Calu3 (cell line): ENCODE results near the gene SANBR. TPM values are rescaled to one million over a fixed set of nuclear protein-coding genes. Genes with fewer than 3 reads are reported as not detected.
"Not testable (repeated sequence)": the region's sequence is repeated elsewhere in the genome, so short reads cannot be mapped to it uniquely, and the experiment has no call there.

Experiments used
- BruUV-seq: library from RNA; stranded (reverse); fragments of 400-500 nt; replicated peaks from 2 replicates; lab custom pipeline; 2021; lab: Mats Ljungman, UMichigan
- CTCF ChIA-PET: fragments of 300-600 bp; sonication (Branson Sonifier 250); formaldehyde crosslinking; loops from one replicate; lab custom pipeline; 2022; ENCODE audit warnings: antibody characterized with exemption; lab: Charles Lee
- DNase-seq: peaks from one replicate; pipeline ENCODE4 v3.0.0; 2022
- H3K27ac Mint-ChIP-seq: one replicate; pipeline ENCODE4 v1.8.0; 2022; ENCODE audit warnings: mixed read lengths; ENCODE audit not compliant: unreplicated experiment
- H3K27me3 Mint-ChIP-seq: one replicate; pipeline ENCODE4 v1.8.0; 2022; ENCODE audit warnings: mixed read lengths; ENCODE audit not compliant: unreplicated experiment
- H3K36me3 Mint-ChIP-seq: one replicate; pipeline ENCODE4 v1.8.0; 2022; ENCODE audit warnings: mild to moderate bottlenecking, moderate library complexity, mixed read lengths; ENCODE audit not compliant: insufficient read depth, unreplicated experiment
- H3K4me1 Mint-ChIP-seq: one replicate; pipeline ENCODE4 v1.8.0; 2022; ENCODE audit warnings: mild to moderate bottlenecking, low read depth, mixed read lengths; ENCODE audit not compliant: unreplicated experiment
- H3K4me3 Mint-ChIP-seq: one replicate; pipeline ENCODE4 v1.8.0; 2022; ENCODE audit warnings: mild to moderate bottlenecking, low read depth, moderate library complexity, mixed read lengths; ENCODE audit not compliant: unreplicated experiment
- H3K9me3 Mint-ChIP-seq: one replicate; pipeline ENCODE4 v1.8.0; 2022; ENCODE audit warnings: low read depth, mixed read lengths; ENCODE audit not compliant: unreplicated experiment
- CTCF ChIP-seq: fragments of 200-600 bp; IDR thresholded peaks from one replicate; pipeline ENCODE4 v1.8.0; 2022; ENCODE audit warnings: antibody characterized with exemption; ENCODE audit not compliant: unreplicated experiment
- intact Hi-C: fragments of 100-400 bp; cut with micrococcal nuclease; formaldehyde crosslinking; loops from one replicate; pipeline ENCODE4 v1.10.0; 2022; ENCODE audit not compliant: unreplicated experiment
- total RNA-seq: library from RNA; stranded (reverse); gene quantifications from 2 replicates; pipeline ENCODE4 v1.2.3, GENCODE V29; 2022

SANBR gene
- total RNA-seq, 1 experiment from 2014 or later: 16.3 TPM

DNA sequence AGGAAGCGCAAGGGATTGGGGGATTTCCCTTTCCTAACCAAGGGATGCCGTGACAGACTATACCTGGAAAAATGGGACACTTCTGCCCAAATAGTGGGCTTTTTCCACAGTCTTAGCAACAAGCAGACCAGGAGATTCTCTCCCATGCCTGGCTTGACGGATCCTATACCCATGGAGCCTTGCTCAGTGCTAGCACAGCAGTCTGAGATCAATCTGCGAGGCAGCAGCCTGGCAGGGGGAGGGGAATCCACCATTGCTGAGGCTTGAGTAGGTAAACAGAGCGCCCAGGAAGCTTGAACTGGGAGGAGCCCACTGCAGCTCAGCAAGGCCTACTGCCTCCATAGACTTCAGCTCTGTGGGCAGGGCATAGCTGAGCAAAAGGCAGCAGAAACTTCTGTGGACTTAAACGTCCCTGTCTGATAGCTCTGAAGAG is 44.4 kb upstream of the SANBR start:
- H3K36me3 Mint-ChIP-seq: peaks cover 61% of the 10 kb centered on the region
- H3K27ac Mint-ChIP-seq: no peak overlapping the region
- BruUV-seq: no TSS peak
- CTCF ChIA-PET: interaction anchor here (0.6 kb wide), 1 partner anchor 119 kb away, joined by 3 read pairs; no protein-coding TSS in a partner anchor
- no peaks in the 10 kb centered on the region for H3K27me3 Mint-ChIP-seq
- H3K4me3 Mint-ChIP-seq: no peak overlapping the region
- DNase-seq: no peak
- H3K4me1 Mint-ChIP-seq: peaks cover 9% of the 10 kb centered on the region
- TF ChIP-seq CTCF: no peak
- peaks cover 10% of the 10 kb centered on the region for H3K9me3 Mint-ChIP-seq
- intact Hi-C loops: loop anchor here (2.0 kb wide), 1 partner anchor 44 kb away; the partner anchor contains the start of gene SANBR

DNA sequence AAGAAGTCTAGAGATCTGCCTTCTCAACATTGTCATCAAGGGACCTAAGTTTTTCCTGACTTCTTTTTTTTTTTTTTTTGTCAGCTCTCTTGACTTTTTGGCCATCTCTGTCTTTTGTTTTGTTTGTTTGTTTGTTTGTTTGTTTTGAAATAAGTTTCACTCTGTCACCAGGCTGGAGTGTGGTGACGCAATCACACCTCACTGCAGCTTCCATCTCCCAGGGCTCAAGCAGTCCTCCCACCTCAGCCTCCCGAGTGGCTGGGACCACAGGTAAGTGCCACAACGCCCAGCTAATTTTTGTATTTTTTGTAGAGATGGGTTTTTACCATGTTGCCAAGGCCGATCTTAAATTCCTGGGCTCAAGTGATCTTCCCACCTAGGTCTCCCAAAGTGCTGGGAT is 42.0 kb upstream of the SANBR start:
- intact Hi-C loops: no loop called here
- peaks cover 46% of the 10 kb centered on the region for H3K36me3 Mint-ChIP-seq
- no peaks in the 10 kb centered on the region for H3K27me3 Mint-ChIP-seq
- DNase-seq: no peak
- peaks cover 9% of the 10 kb centered on the region for H3K4me1 Mint-ChIP-seq
- CTCF ChIA-PET: no interaction called here
- H3K27ac Mint-ChIP-seq: peak overlapping the region; percentile 47
- no peak overlapping the region for H3K4me3 Mint-ChIP-seq
- peaks cover 15% of the 10 kb centered on the region for H3K9me3 Mint-ChIP-seq
- no TSS peak for BruUV-seq
- TF ChIP-seq CTCF: no peak

GRCh38 chr2:61029533-61029932 is 36.1 kb upstream of the SANBR start:
- DNase-seq: no peak
- Mint-ChIP-seq H3K4me1 (no peaks in the 10 kb centered on the region), H3K27ac (no peak overlapping the region), H3K27me3 (no peaks in the 10 kb centered on the region), H3K36me3 (peaks cover 29% of the 10 kb centered on the region), H3K9me3 (peaks cover 14% of the 10 kb centered on the region), H3K4me3 (no peak overlapping the region)
- TF ChIP-seq CTCF: no peak
- intact Hi-C loops: no loop called here
- no TSS peak for BruUV-seq
- CTCF ChIA-PET: interaction anchor here (0.7 kb wide), 1 partner anchor 575 kb away, joined by 7 read pairs; no protein-coding TSS in a partner anchor

- H3K27me3 Mint-ChIP-seq, DNase-seq, intact Hi-C loops, H3K4me3 Mint-ChIP-seq, H3K4me1 Mint-ChIP-seq, BruUV-seq, H3K27ac Mint-ChIP-seq: not testable (repeated sequence)
- peaks cover 35% of the 10 kb centered on the region for H3K36me3 Mint-ChIP-seq
- peaks cover 26% of the 10 kb centered on the region for H3K9me3 Mint-ChIP-seq
- CTCF ChIA-PET: interaction anchor here (0.6 kb wide), 1 partner anchor 217 kb away, joined by 3 read pairs; no protein-coding TSS in a partner anchor
Measured at GRCh38 chr2:61034592-61034991, 31.1 kb upstream of the SANBR start.

GRCh38 chr2:61036643-61037042 is 29.0 kb upstream of the SANBR start:
- H3K4me3 Mint-ChIP-seq, H3K27ac Mint-ChIP-seq, intact Hi-C loops, DNase-seq, H3K27me3 Mint-ChIP-seq, BruUV-seq, H3K4me1 Mint-ChIP-seq: not testable (repeated sequence)
- H3K36me3 Mint-ChIP-seq: peaks cover 32% of the 10 kb centered on the region
- peaks cover 32% of the 10 kb centered on the region for H3K9me3 Mint-ChIP-seq
- CTCF ChIA-PET: interaction anchor here (0.7 kb wide), 1 partner anchor 407 kb away, joined by 3 read pairs; no protein-coding TSS in a partner anchor
